Testis (tissue), 3 donors: ENCODE results near the gene KCNQ1. TPM values are rescaled to one million over a fixed set of nuclear protein-coding genes. Genes with fewer than 3 reads are reported as not detected.

ENCODE experiments used
- DNase-seq: peaks from one replicate; pipeline ENCODE4 v3.0.0-alpha.2; 2019
- H3K27ac ChIP-seq, 2 donors: fragments of 200-600 bp; sonication (generic); one replicate each; pipeline ENCODE4 v1.5.1; 2019
- H3K27me3 ChIP-seq: fragments of 200-600 bp; sonication (generic); one replicate; pipeline ENCODE4 v1.5.1; 2019
- H3K36me3 ChIP-seq: fragments of 200-600 bp; sonication (generic); one replicate; pipeline ENCODE4 v1.5.1; 2017; ENCODE audit warnings: low read depth; ENCODE audit errors: missing control alignments
- H3K4me1 ChIP-seq: fragments of 200-600 bp; sonication (generic); one replicate; pipeline ENCODE4 v1.5.1; 2019
- H3K4me3 ChIP-seq, 2 donors: fragments of 200-600 bp; sonication (generic); one replicate each; pipeline ENCODE4 v1.5.1; 2017 to 2019
- H3K9me3 ChIP-seq: fragments of 200-600 bp; sonication (generic); one replicate; pipeline ENCODE4 v1.5.1; 2017
- CTCF ChIP-seq, 3 experiments: fragments of 450-650 bp in 2 of 3; fragments of 200-600 bp in 1 of 3; sonication (generic) in 1 of 3; IDR thresholded peaks; one replicate each; pipeline ENCODE4 v1.5.1; 2016 to 2019; ENCODE audit warnings: antibody characterized with exemption in 3 of 3, mild to moderate bottlenecking in 2 of 3, moderate library complexity in 1 of 3
- POLR2A ChIP-seq: fragments of 450-650 bp; IDR thresholded peaks from one replicate; pipeline ENCODE4 v1.6.1; 2017; ENCODE audit warnings: antibody characterized with exemption, mild to moderate bottlenecking, moderate library complexity
- WGBS, 2 donors: methylation state at CpG; one replicate each; pipeline ENCODE4 v1.1.5; 2018; 5-methylcytosine and 5-hydroxymethylcytosine counted together
- intact Hi-C: fragments of 100-400 bp; cut with DNase I; formaldehyde crosslinking; loops from one replicate; pipeline ENCODE4 v1.15.1; 2023; ENCODE audit warnings: low total_unique reads
- polyA plus RNA-seq: library from polyadenylated mRNA; stranded (reverse); fragments of 350-450 nt; fragmentation: Illumina TruSeq; extraction: RNeasy Lipid Tissue Mini Kit (QIAGEN cat#74804); gene quantifications from one replicate; pipeline ENCODE4 v1.2.3, GENCODE V29; 2014; ENCODE audit warnings: low read depth, low replicate concordance; ENCODE audit not compliant: insufficient read depth
- total RNA-seq, 2 donors: library from RNA; depleted of rRNA; stranded (reverse); fragments of >200 nt; gene quantifications; one replicate each; pipeline ENCODE4 v1.2.3, GENCODE V29; 2016

The KCNQ1 gene
- total and polyA plus RNA-seq, 3 donors from 2014 or later: 6.0 to 24.2 (median 12.8) TPM

GRCh38 chr11:2874963-2875362, 430.2 kb downstream of the KCNQ1 start:
- no peaks in the 10 kb centered on the region for H3K4me1 ChIP-seq
- H3K4me3 ChIP-seq: no peak overlapping the region
- WGBS, 2 donors: 92 to 95% methylated on average over 5 to 10 of the region's 10 CpGs
- DNase-seq: no peak
- H3K36me3 ChIP-seq: no peaks in the 10 kb centered on the region
- TF ChIP-seq CTCF (IDR thresholded peaks at IDR 0.05) (no peak), POLR2A (no peak)
- H3K27ac ChIP-seq: no peak overlapping the region
- H3K9me3 ChIP-seq: no peaks in the 10 kb centered on the region
- no peaks in the 10 kb centered on the region for H3K27me3 ChIP-seq
- intact Hi-C loops: no loop called here

DNA sequence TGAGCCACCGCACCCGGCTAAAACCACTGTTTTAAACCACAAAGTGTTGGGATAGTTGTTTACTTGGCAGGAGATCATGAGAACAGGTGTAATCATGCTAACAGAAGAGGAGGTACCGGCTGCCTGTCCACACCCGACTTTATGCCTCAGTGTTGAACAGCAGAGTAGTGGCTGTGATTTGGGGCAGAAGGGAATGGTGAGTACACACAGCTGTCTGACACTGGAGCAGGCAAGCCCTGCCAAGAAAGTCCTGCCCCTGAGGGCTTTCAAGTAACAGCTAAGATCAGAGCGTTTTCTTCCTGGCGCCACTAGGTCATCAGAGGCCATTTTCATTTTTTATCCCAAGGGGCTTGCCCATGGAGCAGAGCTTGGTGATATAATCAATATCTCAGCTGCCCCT, 432.7 kb downstream of the KCNQ1 start:
- Histone ChIP-seq H3K4me3 (no peak overlapping the region), H3K9me3 (no peaks in the 10 kb centered on the region), H3K27me3 (no peaks in the 10 kb centered on the region), H3K27ac (no peak overlapping the region), H3K36me3 (no peaks in the 10 kb centered on the region), H3K4me1 (no peaks in the 10 kb centered on the region)
- TF ChIP-seq POLR2A (no peak), CTCF (IDR thresholded peaks at IDR 0.05) (no peak)
- intact Hi-C loops: no loop called here
- 91 to 97% methylated on average over 6 of the region's 6 CpGs for WGBS, 2 donors
- DNase-seq: no peak

DNA sequence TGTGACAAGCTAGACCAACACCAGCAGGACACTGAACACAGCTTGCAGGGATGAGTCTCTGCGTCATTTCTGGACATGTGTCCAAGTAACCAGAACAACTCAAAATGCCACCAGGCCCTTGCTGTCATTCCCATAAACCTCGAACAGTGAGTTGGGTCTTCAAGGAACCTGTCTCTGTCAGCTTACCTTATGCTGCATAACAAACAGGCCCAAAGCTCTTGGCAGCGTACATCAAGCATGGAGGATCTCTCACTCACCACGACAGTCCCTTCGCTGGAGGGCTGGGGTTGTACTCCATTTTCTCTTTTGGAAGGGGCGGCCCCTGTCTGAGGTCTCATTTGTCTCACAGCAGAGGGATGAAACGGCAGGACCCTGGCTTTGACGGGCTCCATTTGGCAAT, 434.0 kb downstream of the KCNQ1 start:
- intact Hi-C loops: no loop called here
- Histone ChIP-seq H3K4me3 (no peak overlapping the region), H3K9me3 (no peaks in the 10 kb centered on the region), H3K27ac (no peak overlapping the region), H3K27me3 (no peaks in the 10 kb centered on the region), H3K4me1 (no peaks in the 10 kb centered on the region), H3K36me3 (no peaks in the 10 kb centered on the region)
- 92 to 97% methylated on average over 8 of the region's 8 CpGs for WGBS, 2 donors
- DNase-seq: no peak
- TF ChIP-seq POLR2A (no peak), CTCF (IDR thresholded peaks at IDR 0.05) (no peak)

GRCh38 chr11:2880646-2881045, 435.8 kb downstream of the KCNQ1 start:
- WGBS, 2 donors: 89% methylated on average over 7 of the region's 7 CpGs
- TF ChIP-seq CTCF (IDR thresholded peaks at IDR 0.05) (no peak), POLR2A (no peak)
- Histone ChIP-seq H3K36me3 (no peaks in the 10 kb centered on the region), H3K4me3 (no peak overlapping the region), H3K27ac (no peak overlapping the region), H3K4me1 (no peaks in the 10 kb centered on the region), H3K9me3 (no peaks in the 10 kb centered on the region), H3K27me3 (no peaks in the 10 kb centered on the region)
- intact Hi-C loops: no loop called here
- DNase-seq: no peak

GRCh38 chr11:2881076-2881980, 436.5 kb downstream of the KCNQ1 start:
- intact Hi-C loops: no loop called here
- WGBS, 2 donors: 81 to 89% methylated on average over 5 to 19 of the region's 19 CpGs
- DNase-seq: no peak
- H3K27ac ChIP-seq: no peak overlapping the region
- H3K4me1 ChIP-seq: peaks cover 2% of the 10 kb centered on the region
- H3K36me3 ChIP-seq: no peaks in the 10 kb centered on the region
- H3K27me3 ChIP-seq: no peaks in the 10 kb centered on the region
- H3K4me3 ChIP-seq: no peak overlapping the region
- no peaks in the 10 kb centered on the region for H3K9me3 ChIP-seq
- TF ChIP-seq CTCF (IDR thresholded peaks at IDR 0.05) (no peak), POLR2A (no peak)
